Small intestine (tissue), 7 donors: ENCODE data around the gene IL2RA. TPM values are rescaled to one million over a fixed set of nuclear protein-coding genes. Genes with fewer than 3 reads are reported as not detected.
"Not testable (repeated sequence)": the region's sequence is repeated elsewhere in the genome, so short reads cannot be mapped to it uniquely, and the experiment has no call there.

Source experiments
- DNase-seq, 2 donors: peaks; one replicate each; pipeline versions ENCODE4 v3.0.0 to v3.0.0-alpha.2; 2013
- FAIRE-seq: peaks from 2 replicates; lab custom pipeline; 2012; peaks lifted over from hg19 to GRCh38; lab: Jason Lieb, UNC
- H3K27ac ChIP-seq, 3 donors: one replicate each; pipeline ENCODE4 v1.5.1; 2013; ENCODE audit warnings: low read length in 2 of 3, mild to moderate bottlenecking in 2 of 3, control low read depth in 1 of 3, inconsistent platforms in 1 of 3, low read depth in 1 of 3, moderate library complexity in 1 of 3
- H3K27me3 ChIP-seq, 3 donors: one replicate each; pipeline ENCODE4 v1.6.1; 2013; ENCODE audit warnings: low read length in 3 of 3, inconsistent platforms in 1 of 3; ENCODE audit not compliant: control insufficient read depth in 3 of 3, insufficient read depth in 3 of 3
- H3K36me3 ChIP-seq, 3 donors: one replicate each; pipeline ENCODE4 v1.6.1; 2013; ENCODE audit warnings: low read length in 3 of 3, inconsistent platforms in 1 of 3, low read depth in 1 of 3, mild to moderate bottlenecking in 1 of 3, moderate library complexity in 1 of 3; ENCODE audit not compliant: control insufficient read depth in 3 of 3, insufficient read depth in 2 of 3
- H3K4me1 ChIP-seq, 3 donors: one replicate each; pipeline ENCODE4 v1.6.1; 2013; ENCODE audit warnings: low read length in 2 of 3, inconsistent platforms in 1 of 3, low read depth in 1 of 3, mild to moderate bottlenecking in 1 of 3, moderate library complexity in 1 of 3; ENCODE audit not compliant: control insufficient read depth in 3 of 3, insufficient read depth in 2 of 3
- H3K4me3 ChIP-seq, 3 donors: one replicate each; pipeline ENCODE4 v1.5.1; 2013; ENCODE audit warnings: low read length in 3 of 3, control low read depth in 1 of 3, inconsistent platforms in 1 of 3, low read depth in 1 of 3, mild to moderate bottlenecking in 1 of 3, moderate library complexity in 1 of 3
- H3K9me3 ChIP-seq, 2 donors: one replicate each; pipeline ENCODE4 v1.6.1; 2013; ENCODE audit warnings: low read depth in 1 of 2, low read length in 1 of 2; ENCODE audit not compliant: control insufficient read depth in 2 of 2, insufficient read depth in 1 of 2
- WGBS, 3 donors: extraction: QIAGEN DNeasy Blood & Tissue Kit; methylation state at CpG; one replicate each; pipeline ENCODE4 v1.1.7; 2013; 5-methylcytosine and 5-hydroxymethylcytosine counted together
- polyA plus RNA-seq, 4 donors: library from polyadenylated mRNA; stranded (reverse) in 3 of 4; unstranded in 1 of 4; fragments of 200-250 nt in 3 of 4; fragments of 120-200 nt in 1 of 4; gene quantifications; one replicate each; pipeline versions ENCODE4 v1.2.1 to v1.2.3, GENCODE V29; 2013
- donor health status: healthy with polysubstance abuse.
- donor health status: control.
- donor health status: control.
- donor health status: Bipolar disorder and iron deficiency.
- donor health status: healthy.

Gene IL2RA
- polyA plus RNA-seq, 4 donors: 0.43 to 2.1 (median 1.1) TPM; not detected in 1

DNA sequence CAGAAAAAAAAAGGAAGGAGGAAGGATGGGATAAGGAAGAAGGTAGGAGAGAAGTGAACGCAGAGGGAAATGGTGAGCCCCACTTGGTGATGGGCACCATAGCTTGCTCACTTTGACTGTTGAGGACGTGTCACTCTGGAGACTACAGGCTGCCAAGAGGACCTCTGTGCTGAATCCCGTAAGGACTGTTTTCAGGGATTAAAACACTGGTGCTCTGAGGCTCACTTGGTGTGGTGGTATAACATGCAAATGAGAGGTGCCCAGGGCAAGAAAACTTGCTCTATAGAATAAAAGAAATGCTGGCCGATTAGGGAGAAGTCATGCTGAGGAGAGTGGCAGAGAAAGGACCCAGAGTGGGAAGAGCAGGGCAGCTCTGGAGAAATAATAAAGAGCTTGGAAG lies 5.3 kb upstream of the IL2RA start:
- no peaks in the 10 kb centered on the region for H3K4me1 ChIP-seq
- FAIRE-seq (no peak), DNase-seq (no peak)
- no peak overlapping the region for H3K27ac ChIP-seq
- H3K36me3 ChIP-seq: no peaks in the 10 kb centered on the region
- H3K4me3 ChIP-seq: no peak overlapping the region
- peaks cover 0 to 5% (median 0%) of the 10 kb centered on the region in 3 donors for H3K27me3 ChIP-seq
- H3K9me3 ChIP-seq: no peaks in the 10 kb centered on the region
- 84 to 88% (median 84%) methylated on average over 4 of the region's 4 CpGs for WGBS, 3 donors

DNA sequence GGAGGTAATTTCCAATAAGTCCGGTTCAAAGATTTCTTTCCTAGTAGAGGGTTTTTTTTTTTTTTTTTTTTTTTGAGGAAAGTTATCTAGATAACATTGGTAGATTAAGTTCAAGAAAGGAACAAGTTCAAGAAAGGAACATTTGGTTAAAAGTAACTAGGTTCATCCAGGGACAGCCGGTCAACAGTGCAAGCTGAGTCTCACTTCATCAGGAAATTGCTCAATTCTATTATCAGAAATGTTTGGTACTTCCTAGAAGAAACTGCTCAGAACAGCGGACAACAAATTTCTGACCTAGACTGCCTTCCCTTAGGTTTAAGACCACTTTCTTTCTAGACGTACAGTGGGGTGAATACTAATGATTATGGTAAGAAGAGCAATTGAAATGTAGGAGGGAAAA lies 3.7 kb upstream of the IL2RA start:
- no peak for FAIRE-seq
- no peak for DNase-seq
- no peak overlapping the region for H3K4me3 ChIP-seq
- peaks cover 0 to 8% (median 0%) of the 10 kb centered on the region in 3 donors for H3K27me3 ChIP-seq
- H3K4me1 ChIP-seq: no peaks in the 10 kb centered on the region
- no peaks in the 10 kb centered on the region for H3K36me3 ChIP-seq
- peak overlapping the region in 1 of 3 donors; percentile 90 for H3K27ac ChIP-seq
- no peaks in the 10 kb centered on the region for H3K9me3 ChIP-seq
- 32 to 74% (median 61%) methylated on average over 4 of the region's 4 CpGs for WGBS, 3 donors

DNA sequence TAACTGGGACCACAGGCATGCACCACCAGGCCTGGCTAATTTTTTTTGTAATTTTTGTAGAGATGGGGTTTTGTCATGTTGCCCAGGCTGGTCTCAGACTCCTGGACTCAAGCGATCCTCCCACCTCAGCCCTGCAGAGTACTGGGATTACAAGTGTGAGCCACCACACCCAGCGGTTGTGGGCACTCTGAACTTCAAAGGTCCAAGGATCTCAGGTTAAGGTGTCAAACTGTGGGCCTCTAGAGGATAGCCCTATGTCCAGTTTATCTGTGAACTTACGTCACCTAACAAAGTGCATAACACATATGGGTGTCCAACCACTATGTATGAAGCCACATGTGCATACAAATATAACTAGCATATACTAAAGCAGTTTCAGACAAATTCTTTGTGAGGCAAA lies 3.2 kb upstream of the IL2RA start:
- Histone ChIP-seq H3K27me3 (peaks cover 0 to 8% (median 0%) of the 10 kb centered on the region in 3 donors), H3K36me3 (no peaks in the 10 kb centered on the region), H3K9me3 (no peaks in the 10 kb centered on the region), H3K4me3 (no peak overlapping the region), H3K27ac (peak overlapping the region in 1 of 3 donors; percentile 73), H3K4me1 (no peaks in the 10 kb centered on the region)
- 74 to 79% (median 78%) methylated on average over 3 of the region's 3 CpGs for WGBS, 3 donors
- no peak for FAIRE-seq
- no peak for DNase-seq

DNA sequence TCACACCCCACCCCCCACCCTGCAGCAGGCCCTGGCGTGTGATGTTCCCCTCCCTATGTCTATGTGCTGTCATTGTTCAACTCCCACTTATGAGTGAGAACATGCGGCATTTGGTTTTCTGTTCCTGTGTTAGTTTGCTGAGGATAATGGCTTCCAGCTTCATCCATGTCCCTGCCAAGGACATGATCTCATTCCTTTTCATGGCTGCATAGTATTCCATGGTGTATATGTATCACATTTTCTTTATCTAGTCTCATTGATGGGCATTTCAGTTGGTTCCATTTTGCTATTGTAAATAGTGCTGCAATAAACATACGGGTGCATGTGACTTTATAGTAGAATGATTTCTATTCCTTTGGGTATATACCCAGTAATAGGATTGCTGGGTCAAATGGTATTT lies 2.6 kb upstream of the IL2RA start:
- FAIRE-seq, H3K27ac ChIP-seq: not testable (repeated sequence)

DNA sequence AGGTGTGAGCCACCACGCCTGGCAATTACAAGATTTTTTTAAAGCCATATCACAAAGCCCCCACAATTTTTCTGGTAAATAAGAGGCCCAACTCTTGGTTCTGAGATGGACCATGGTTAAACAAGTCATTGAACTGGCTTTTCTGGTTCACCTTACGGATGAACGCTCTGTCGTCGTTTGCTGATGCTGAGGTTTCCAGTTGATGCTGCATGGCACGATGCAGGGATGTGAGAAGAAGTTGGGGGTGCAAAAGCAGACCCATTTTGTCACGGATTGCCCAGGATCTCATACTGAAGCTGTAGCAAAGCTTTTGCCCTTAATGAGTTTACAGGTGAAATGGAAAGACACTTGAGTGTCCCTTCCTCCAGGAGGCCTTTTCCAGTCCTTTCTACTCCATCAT lies 2.0 kb upstream of the IL2RA start:
- no peaks in the 10 kb centered on the region for H3K36me3 ChIP-seq

More for the DNA sequence above, 2.6 kb upstream of the IL2RA start:
- H3K4me1 ChIP-seq, H3K36me3 ChIP-seq, H3K27me3 ChIP-seq, H3K4me3 ChIP-seq, H3K9me3 ChIP-seq, DNase-seq: not testable (repeated sequence)
- WGBS, 3 donors: 95 to 98% (median 97%) methylated on average over 3 of the region's 3 CpGs

DNA sequence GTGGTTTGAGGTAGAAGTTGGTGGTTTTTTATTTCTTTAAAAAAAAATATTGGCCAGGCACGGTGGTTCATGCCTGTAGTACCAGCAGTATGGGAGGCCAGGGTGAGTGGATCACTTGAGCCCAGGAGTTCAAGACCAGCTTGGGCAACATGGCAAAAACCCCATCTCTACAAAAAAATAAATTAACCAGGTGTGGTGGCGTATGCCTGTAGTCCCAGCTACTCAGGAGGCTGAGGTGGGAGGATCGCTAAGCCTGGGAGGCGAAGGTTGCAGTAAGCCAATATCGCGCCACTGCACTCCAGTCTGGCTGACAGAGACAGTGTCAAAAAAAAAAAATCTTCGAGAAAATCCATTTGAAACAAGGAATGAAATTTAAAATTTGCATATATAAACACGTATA lies 1.1 kb downstream of the IL2RA start:
- FAIRE-seq: no peak
- Histone ChIP-seq H3K4me1 (no peaks in the 10 kb centered on the region), H3K4me3 (no peak overlapping the region), H3K27me3 (peaks cover 0 to 5% (median 0%) of the 10 kb centered on the region in 3 donors), H3K27ac (no peak overlapping the region), H3K36me3 (no peaks in the 10 kb centered on the region), H3K9me3 (no peaks in the 10 kb centered on the region)
- DNase-seq: no peak
- WGBS, 3 donors: 65 to 89% (median 78%) methylated on average over 8 of the region's 8 CpGs

More for the DNA sequence above, 2.0 kb upstream of the IL2RA start:
- Histone ChIP-seq H3K27me3 (peaks cover 0 to 6% (median 0%) of the 10 kb centered on the region in 3 donors), H3K4me1 (no peaks in the 10 kb centered on the region), H3K9me3 (no peaks in the 10 kb centered on the region), H3K4me3 (no peak overlapping the region), H3K27ac (no peak overlapping the region)
- FAIRE-seq: no peak
- no peak for DNase-seq
- 90 to 93% (median 92%) methylated on average over 7 of the region's 7 CpGs for WGBS, 3 donors

DNA sequence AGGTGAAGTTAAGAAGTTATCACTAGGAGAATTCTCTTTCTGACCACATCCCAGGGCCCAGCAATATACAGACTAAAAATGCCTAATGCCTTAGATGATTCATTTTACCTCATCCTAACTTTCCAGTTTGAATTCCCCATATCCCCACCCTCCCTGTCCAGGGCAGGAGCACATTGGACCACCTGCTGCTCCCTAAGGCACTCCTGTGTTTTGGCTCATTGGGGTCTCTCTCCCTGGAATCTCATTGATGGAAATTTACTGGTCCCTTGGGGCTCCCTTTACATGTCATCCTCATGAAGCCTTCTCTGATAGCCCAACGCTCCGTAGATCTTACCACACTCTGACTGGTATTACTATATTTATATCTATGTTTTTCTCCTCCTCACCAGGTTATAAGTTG lies 2.7 kb downstream of the IL2RA start:
- Histone ChIP-seq H3K36me3 (no peaks in the 10 kb centered on the region), H3K4me1 (peaks cover 0 to 2% (median under 1%) of the 10 kb centered on the region in 3 donors), H3K27ac (no peak overlapping the region), H3K4me3 (no peak overlapping the region), H3K27me3 (peaks cover 0 to 5% (median 0%) of the 10 kb centered on the region in 3 donors), H3K9me3 (no peaks in the 10 kb centered on the region)
- WGBS, 3 donors: 70 to 96% (median 90%) methylated on average over 2 of the region's 2 CpGs
- no peak for DNase-seq
- no peak for FAIRE-seq

DNA sequence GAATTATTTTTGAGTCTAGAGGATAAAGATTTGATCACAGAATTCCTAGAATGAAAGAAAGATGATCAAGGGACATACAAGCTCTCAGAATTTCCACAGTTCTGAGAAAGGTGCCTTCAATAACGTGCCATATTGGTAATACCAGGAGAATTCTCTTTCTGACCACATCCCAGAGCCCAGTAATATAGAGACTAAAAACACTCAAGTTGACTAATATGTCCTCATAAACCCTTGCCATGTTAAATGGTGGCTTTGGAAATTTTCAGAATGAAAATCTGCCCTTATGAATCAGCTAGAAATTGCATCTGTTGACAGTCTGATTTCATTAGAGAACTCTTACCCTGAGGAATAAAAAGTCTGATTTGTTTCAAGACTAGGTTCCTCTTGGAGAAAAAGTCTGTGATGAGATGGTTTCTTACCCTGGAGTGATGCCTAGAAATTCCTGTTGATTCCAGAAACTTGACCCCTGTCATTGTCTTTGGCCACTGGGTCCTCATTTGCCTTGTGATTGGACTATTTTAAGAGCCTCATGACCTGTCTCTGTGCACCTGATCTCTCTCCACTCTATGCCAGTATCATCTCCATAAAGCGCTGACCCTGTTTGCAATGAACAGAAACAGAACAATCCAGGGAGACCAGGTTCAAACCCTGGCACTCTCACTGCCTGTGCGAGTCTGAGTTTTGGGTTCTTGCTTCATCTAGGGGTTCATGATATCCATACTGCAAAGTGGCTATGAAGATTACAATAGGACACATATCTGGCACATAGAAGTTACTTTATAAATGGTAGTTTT lies 3.3 kb downstream of the IL2RA start:
- no peak for FAIRE-seq
- no peak overlapping the region for H3K4me3 ChIP-seq
- no peaks in the 10 kb centered on the region for H3K36me3 ChIP-seq
- H3K4me1 ChIP-seq: peaks cover 0 to 5% (median 2%) of the 10 kb centered on the region in 3 donors
- WGBS, 3 donors: 80 to 87% (median 82%) methylated on average over 3 of the region's 3 CpGs
- DNase-seq: no peak
- peaks cover 0 to 5% (median 0%) of the 10 kb centered on the region in 3 donors for H3K27me3 ChIP-seq
- H3K27ac ChIP-seq: no peak overlapping the region
- H3K9me3 ChIP-seq: no peaks in the 10 kb centered on the region
